ENCODE measurements around the gene TNFRSF12A.
"Not testable (repeated sequence)": the region's sequence is repeated elsewhere in the genome, so short reads cannot be mapped to it uniquely, and the experiment has no call there.

Gene TNFRSF12A

GRCh38 chr16:3060339-3061127 lies 40.4 kb downstream of the TNFRSF12A start:
- in situ Hi-C loops (cut with MboI; ENCODE audit: low sequenced_read_pairs) = no loop called here

- in situ Hi-C loops (cut with MboI; ENCODE audit: low sequenced_read_pairs) = no loop called here
These were observed 42.4 kb downstream of the TNFRSF12A start for GRCh38 chr16:3062553-3062952.

DNA sequence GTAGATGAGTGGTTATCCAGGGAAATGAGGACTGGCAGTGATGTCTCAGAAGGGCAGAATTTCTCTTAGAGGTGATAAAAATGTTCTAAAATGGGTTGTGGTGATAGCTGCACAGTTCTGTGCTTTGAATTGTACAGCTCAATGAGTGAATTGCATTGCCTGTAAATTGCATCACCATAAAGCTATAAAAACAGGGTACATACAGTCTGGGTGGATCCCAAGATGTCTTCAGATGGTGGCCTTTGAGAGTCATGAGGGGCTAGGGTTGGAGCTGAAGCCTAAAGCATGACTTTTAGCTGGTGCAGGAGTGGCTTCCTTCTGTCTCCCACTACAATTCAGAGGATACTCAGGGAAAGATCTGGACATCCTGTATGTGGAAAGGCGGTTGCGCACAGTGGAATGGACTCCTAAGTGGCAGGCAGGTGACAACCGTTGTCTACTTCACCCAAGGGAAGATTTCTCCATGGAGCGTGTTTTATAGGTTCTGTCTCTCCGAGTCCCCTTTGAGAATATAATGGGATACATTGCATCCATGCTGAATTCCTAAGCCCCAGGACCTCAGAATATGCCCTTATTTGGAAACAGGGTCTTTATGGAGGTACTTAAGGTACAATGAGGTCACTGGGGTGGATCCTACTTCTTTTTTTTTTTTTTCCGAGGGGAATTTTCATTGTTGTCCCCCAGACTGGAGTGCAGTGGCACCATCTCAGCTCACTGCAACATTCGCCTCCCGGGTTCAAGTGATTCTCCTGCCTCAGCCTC lies 43.6 kb downstream of the TNFRSF12A start:
- in situ Hi-C loops (cut with MboI; ENCODE audit: low sequenced_read_pairs) = no loop called here

- in situ Hi-C loops (cut with MboI; ENCODE audit: low sequenced_read_pairs) = no loop called here
These were observed 45.0 kb downstream of the TNFRSF12A start, which contains the start of gene IL32 for GRCh38 chr16:3065069-3065741. Gene IL32 (plus strand): TSS chr16:3065640. CDS start chr16:3065812, 172 bp downstream.

DNA sequence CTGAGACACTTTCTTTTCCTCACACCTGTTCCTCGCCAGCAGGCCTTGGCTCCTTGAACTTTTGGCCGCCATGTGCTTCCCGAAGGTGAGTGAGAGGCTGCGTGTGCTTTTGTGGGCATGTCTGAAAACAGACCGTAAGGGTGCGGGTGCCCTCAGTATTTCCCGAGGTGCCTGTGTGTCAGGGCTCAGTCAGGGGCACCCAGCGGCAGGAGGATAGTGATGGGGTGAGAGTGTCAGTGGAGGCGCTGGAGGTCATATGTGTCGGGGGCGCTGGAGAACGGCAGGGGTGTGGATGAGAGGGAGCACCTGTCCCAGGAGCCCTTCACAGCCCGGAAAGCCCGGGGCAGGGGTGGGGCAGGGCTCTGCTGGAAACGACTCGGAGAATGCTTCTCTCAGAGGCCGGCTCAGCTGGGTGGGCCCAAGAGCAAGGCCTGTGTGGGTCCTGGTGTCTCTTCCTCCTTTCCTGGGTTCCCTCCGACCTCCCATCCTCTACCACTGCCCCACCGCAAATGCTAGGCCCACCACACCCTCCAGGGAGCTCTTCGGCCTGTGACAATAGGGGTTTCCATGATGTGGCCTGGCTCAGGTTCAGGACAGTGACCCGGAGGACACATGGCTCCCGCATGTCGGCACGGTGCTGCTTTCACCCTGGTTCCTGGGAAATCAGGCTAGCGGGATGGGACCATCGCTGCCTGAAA lies 45.7 kb downstream of the TNFRSF12A start:
- in situ Hi-C loops (cut with MboI; ENCODE audit: low sequenced_read_pairs) = no loop called here

GRCh38 chr16:3066440-3066748 lies 46.2 kb downstream of the TNFRSF12A start:
- in situ Hi-C loops (cut with MboI; ENCODE audit: low sequenced_read_pairs) = no loop called here

GRCh38 chr16:3068487-3068886 lies 48.3 kb downstream of the TNFRSF12A start:
- in situ Hi-C loops (cut with MboI; ENCODE audit: low sequenced_read_pairs) = no loop called here

GRCh38 chr16:3069146-3069545 lies 49.0 kb downstream of the TNFRSF12A start:
- in situ Hi-C loops (cut with MboI; ENCODE audit: low sequenced_read_pairs) = not testable (repeated sequence)

- in situ Hi-C loops (cut with MboI; ENCODE audit: low sequenced_read_pairs) = no loop called here
These were observed 50.5 kb downstream of the TNFRSF12A start for GRCh38 chr16:3070608-3071111.

DNA sequence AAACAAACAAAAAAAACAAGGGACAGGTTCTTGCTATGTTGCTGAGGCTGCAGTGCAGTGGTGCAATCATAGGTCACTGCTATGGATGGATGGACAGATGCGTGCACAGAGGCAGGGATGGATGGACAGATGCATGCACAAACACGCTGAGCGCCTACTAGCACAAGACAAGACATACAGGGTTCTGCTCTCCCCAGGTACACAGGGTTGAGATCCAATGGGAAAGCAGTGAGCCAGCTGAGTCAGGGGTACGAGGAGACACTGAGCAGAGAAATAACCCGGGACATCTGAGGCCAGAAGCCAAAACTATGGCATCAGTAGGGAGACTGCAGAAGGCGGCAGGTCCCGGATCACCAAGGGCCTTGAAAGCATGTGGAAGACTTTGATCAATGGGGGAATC lies 51.5 kb downstream of the TNFRSF12A start:
- in situ Hi-C loops (cut with MboI; ENCODE audit: low sequenced_read_pairs) = no loop called here
